Stimulated activated CD8-positive, alpha-beta memory T cell treated with anti-CD3 and anti-CD28 coated beads, Interleukin-15, amount 100 ng/mL, for 4 hours (primary cell): ENCODE data around the gene UQCR10.

ENCODE experiments used
- DNase-seq, 2 donors: peaks; one replicate each; pipeline ENCODE4 v3.0.0-alpha.2; 2020; ENCODE audit warnings: low read depth in 2 of 2

Gene UQCR10

DNA sequence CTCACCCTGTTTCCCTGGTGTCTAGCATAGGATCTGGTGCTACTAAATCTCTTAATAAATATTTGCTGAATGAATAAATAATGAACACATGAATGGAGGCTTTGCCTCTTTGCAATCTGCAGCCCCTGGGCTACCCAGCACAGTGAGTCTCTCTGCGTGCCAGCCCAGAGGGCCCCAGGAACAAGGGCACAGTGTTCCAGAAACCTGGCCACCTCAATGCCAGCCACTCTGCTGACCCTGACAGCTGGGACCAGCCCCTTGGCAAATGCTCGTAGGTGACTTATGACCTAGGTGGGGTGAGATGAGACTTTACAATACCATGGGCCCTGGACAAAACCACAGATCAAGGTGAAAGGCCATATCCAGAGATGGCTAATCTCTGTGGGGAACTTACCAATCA is 31.6 kb downstream of the UQCR10 start:
- no peak for DNase-seq

DNA sequence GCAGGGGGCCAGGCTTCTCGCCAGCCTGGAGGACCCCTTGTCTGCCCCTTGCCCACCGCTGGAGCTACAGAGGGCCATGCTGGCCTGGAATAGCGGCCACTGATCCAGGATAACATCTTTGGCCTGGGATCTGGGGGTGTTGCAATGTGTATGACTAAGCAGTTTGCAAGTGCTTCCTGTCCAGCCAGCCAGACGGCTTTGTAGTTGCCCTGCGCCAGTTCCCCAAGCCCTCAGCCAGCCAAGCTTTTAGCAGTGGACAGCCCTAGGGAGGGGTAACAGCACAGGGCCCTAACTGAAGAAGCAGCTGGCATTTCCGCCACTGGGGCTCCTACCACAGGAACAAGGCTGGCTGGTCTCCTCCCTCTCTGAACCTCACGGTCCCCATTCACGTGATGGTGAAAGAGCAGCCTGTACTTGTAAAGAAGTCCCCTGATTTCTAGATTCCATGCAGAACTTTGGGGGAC is 32.1 kb downstream of the UQCR10 start:
- DNase-seq: no peak

DNA sequence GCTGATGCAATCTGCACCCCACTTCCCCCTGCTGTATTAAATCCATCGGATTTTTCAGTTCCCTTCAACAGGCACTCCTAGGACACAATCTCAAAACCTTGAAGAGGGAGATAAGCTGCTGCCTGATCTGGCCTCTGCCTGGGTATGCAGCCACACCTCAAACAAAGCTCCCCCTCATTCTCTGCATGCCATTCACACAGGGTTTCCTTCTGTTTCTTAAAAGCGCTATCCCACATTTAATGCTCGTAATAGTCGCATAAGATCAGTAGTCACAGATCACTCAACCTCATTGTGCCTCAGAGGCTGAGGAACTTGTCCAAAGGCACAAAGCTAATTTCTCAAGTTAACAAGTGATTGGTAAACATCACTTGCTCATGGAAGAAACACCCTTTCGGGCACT is 34.0 kb downstream of the UQCR10 start:
- DNase-seq: no peak

DNA sequence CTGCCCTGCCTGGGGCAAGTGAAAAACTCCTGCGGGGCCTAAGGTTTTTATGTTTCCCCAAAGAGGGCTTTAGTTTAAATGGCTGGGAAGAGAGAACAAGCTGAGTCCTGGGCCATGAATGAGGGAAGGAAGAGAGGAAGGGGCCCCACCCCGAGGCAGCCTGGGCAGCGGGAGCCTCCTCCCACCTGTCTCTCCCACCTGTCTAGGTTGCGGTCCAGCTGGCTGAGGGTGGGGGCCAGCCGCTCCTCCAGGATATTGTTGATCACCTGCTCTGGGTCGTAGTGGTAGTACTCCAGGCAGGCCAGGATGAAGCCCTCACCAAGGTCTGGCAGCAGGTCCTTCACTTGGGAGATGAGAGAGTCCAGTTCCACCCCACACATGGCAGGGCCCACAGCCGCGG is 34.6 kb downstream of the UQCR10 start:
- DNase-seq: no peak

- no peak for DNase-seq
These were observed 36.0 kb downstream of the UQCR10 start for GRCh38 chr22:29803190-29803589.

DNA sequence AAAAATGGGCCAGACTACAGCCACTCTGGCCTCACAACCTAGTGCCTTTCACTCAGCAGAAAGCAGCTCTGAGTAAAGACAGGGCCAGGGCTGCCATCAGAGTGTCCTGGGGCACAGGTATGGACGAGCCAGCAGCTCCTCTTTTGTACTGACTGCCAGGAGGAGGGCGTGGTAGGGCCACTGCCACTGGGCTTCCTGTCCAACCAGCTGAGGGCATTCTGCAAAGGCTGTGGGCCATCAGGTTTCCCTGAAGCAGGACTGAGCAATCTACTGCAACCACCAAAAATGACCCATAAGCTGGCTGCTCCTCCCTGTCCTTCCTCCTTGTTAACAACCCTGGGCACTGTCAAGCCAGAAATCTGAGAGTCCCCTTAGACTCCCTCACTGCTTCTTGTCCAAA is 37.8 kb downstream of the UQCR10 start:
- no peak for DNase-seq

DNA sequence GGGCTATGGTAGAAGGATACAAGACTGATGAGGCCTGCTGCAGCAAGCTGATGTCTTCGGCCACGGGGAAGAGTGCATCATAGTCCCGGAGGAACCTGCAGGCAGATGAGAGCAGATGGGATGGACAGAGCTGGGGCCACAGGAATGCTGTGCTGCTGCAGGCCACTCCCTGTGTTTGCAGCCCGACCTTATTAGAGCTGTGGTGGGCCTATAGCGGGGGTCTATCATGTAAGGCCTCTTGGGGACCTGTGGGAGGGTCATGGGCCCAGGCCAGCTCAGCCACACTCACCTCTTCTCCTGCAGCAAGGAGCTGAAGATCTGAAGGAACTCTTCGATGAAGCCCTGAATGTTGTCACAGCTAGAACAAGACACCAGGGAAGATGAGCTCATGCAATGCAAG is 39.0 kb downstream of the UQCR10 start:
- DNase-seq: no peak

- DNase-seq: no peak
These were observed 43.0 kb downstream of the UQCR10 start for GRCh38 chr22:29810216-29810615.

GRCh38 chr22:29811377-29811776 is 44.2 kb downstream of the UQCR10 start:
- no peak for DNase-seq

DNA sequence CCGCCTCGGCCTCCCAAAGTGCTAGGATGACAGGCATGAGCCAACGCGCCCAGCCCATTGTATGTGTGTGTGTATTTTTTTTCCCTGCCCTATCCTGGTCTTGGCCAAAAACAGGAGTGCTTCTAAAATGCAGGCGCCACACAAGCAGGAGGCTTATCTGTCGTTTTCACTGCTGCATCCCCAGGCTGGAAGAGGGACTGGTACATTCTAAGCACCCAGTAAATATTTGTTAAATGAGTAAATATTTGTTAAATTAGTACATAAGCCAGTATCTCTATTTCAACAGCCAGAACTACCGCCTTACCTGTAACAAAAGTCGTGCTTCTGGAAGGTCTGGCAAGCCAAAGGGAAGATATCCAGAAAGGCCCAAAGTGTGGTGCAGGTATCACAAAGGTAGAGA is 46.0 kb downstream of the UQCR10 start:
- DNase-seq: no peak

GRCh38 chr22:29813563-29813962 is 46.4 kb downstream of the UQCR10 start:
- DNase-seq: no peak

- no peak for DNase-seq
These were observed 46.8 kb downstream of the UQCR10 start for GRCh38 chr22:29814003-29814402.

DNA sequence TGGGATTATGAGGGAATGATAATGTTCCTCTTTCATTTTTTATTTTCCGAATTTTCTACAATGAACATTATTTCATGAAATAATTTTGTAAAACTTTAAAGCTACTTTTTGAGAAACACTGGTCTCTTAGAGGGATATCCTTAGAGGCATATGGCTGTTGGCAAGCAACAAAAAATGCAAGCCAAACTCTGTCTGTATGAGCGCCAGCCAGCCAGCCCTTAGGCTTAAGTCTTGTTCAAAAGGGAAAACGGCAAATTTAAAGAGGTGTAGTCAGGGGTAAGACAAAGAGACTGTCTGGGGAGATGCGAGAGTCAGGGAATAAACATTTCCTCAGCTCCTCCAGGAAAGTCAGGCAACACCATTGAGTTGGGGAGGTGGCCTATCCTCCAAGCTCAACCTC is 48.4 kb downstream of the UQCR10 start:
- DNase-seq: no peak

DNA sequence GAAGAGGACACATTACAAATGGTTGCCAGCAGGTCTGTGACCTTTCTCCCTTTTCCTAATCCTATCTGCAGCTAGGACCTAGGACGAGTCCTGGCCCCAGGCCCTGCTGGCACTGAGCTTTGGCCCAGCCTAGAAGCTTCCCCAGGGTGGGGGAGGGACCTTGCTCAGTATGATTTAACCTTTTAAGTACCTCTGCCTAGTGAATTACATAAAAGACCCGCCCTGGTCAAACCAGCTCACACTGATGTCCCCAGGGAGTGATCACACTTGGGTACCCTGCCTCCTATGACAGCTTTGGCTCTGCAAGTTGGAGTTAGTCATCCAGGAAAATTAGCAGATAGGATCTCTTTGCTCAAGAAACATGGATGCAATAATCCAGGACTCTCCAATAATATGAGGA is 49.0 kb downstream of the UQCR10 start:
- DNase-seq: no peak

DNA sequence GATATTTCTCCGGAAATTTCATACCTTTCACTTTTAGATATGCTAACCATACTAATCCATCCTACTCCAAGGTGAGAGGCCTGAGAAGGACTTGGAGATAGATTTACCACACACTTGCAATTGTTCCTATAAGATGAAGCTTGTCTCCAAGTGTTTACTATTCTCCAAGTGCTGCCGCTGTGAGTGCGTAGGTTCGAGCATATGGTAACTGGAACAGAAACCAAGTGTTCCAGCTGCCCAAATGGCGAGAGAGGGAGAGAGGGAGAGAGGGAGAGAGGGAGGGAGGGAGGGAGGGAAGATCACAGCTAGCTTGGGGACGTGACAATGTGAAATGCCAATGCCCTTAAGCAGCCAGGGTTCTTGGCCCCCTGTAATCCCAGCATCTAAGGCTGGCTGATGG is 49.4 kb downstream of the UQCR10 start:
- no peak for DNase-seq

DNA sequence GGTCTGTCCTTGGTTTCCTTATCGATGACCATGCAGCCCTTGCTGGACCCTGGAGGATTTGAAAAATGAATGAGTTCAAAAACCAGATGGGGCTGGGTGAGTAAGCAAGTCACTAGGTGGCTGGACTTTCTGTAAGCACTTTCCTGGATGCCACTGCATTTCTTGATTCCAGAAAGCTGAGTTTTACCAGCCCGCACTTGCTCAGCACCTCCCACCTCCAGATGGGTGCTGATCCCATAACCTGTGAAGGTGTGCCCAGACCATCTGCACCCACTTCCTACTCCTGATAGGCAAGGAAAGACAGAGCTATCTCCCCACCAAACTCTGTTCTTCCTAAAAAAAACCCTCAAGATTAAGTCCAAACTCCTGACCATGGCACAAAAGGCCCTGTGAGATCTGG is 49.8 kb downstream of the UQCR10 start:
- no peak for DNase-seq

DNA sequence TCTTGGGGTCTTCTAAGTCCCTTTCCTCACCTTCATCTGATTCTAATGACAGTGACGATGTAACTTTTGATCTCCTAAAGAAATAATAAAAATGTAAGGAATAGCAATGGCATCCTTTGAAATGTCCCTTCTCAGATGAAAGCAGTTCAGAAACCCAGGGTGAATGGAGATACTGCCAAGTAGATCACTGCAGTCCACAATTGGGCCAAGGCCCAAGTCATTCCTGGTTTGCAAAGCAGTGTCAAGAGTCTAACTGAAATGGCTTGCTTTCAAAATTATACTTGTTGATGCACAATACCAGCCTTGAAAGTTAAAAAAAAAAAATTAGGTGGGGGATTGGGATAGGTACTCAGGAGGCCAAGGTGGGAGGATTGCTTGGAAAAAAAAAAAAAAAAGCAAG is 50.6 kb downstream of the UQCR10 start:
- DNase-seq: no peak

GRCh38 chr22:29819501-29819900 is 52.3 kb downstream of the UQCR10 start:
- DNase-seq: no peak
